Fibroblast of lung (primary cell): ENCODE measurements around the gene ZBED5. TPM values are rescaled to one million over a fixed set of nuclear protein-coding genes. Genes with fewer than 3 reads are reported as not detected.
A peak's percentile ranks its signal among the peaks of the same experiment; 100 is the strongest.

Experiments
- DNase-seq, 2 donors: peaks; one replicate each; pipeline versions ENCODE4 v3.0.0 to v3.0.0-alpha.2; 2010; ENCODE audit warnings: low read depth in 2 of 2
- H2AFZ ChIP-seq: 2 replicates; pipeline ENCODE4 v1.5.1; 2012; ENCODE audit warnings: low read length, control low read depth, inconsistent platforms
- H3K27ac ChIP-seq: 2 replicates; pipeline ENCODE4 v1.5.1; 2011; ENCODE audit warnings: low read length, control low read depth; ENCODE audit not compliant: insufficient read depth
- H3K27me3 ChIP-seq: 2 replicates; pipeline ENCODE4 v1.5.1; 2011; ENCODE audit warnings: mild to moderate bottlenecking, low read length; ENCODE audit not compliant: control insufficient read depth, insufficient read depth
- H3K36me3 ChIP-seq: 2 replicates; pipeline ENCODE4 v1.5.1; 2011; ENCODE audit warnings: low read length; ENCODE audit not compliant: control insufficient read depth, insufficient read depth
- H3K4me1 ChIP-seq: 2 replicates; pipeline ENCODE4 v1.5.1; 2011; ENCODE audit warnings: low read length; ENCODE audit not compliant: control insufficient read depth, insufficient read depth; ENCODE audit errors: extremely low read depth
- H3K4me2 ChIP-seq: 2 replicates; pipeline ENCODE4 v1.5.1; 2011; ENCODE audit warnings: low read length, control low read depth; ENCODE audit not compliant: insufficient read depth; ENCODE audit errors: extremely low read depth
- H3K4me3 ChIP-seq, 4 experiments: fragments of 200-600 bp in 1 of 4; sonication (generic) in 1 of 4; replicated peaks in 1 of 4; 2 replicates each; pipeline ENCODE4 v1.5.1; 2011 to 2016; ENCODE audit warnings: low read length in 4 of 4, low read depth in 3 of 4, mild to moderate bottlenecking in 3 of 4, control low read depth in 2 of 4, inconsistent platforms in 1 of 4, mixed read lengths in 1 of 4; ENCODE audit not compliant: insufficient read depth in 1 of 4; ENCODE audit errors: control extremely low read depth in 1 of 4
- H3K79me2 ChIP-seq: 2 replicates; pipeline ENCODE4 v1.5.1; 2012; ENCODE audit warnings: mild to moderate bottlenecking, low read length, inconsistent platforms; ENCODE audit not compliant: control insufficient read depth, insufficient read depth
- H3K9ac ChIP-seq: 2 replicates; pipeline ENCODE4 v1.5.1; 2011; ENCODE audit warnings: mild to moderate bottlenecking, low read length, control low read depth; ENCODE audit not compliant: insufficient read depth
- H3K9me3 ChIP-seq: 2 replicates; pipeline ENCODE4 v1.5.1; 2012; ENCODE audit warnings: low read depth, low read length; ENCODE audit not compliant: control insufficient read depth, insufficient read depth
- H4K20me1 ChIP-seq: 2 replicates; pipeline ENCODE4 v1.5.1; 2011; ENCODE audit warnings: low read length; ENCODE audit not compliant: control insufficient read depth, insufficient read depth; ENCODE audit errors: extremely low read depth
- CTCF ChIP-seq, 2 donors: IDR thresholded peaks in 1 of 2; conservative IDR thresholded peaks in 1 of 2; 1 replicate in 1 of 2; 2 replicates in 1 of 2; pipeline ENCODE4 v1.5.1; 2011 to 2012; ENCODE audit warnings: low read length in 2 of 2, control low read depth in 1 of 2, inconsistent platforms in 1 of 2, low read depth in 1 of 2, mild to moderate bottlenecking in 1 of 2
- EZH2 ChIP-seq: IDR thresholded peaks from 2 replicates; pipeline ENCODE4 v1.5.1; 2012; ENCODE audit warnings: low read length, control low read depth, mild to moderate bottlenecking; ENCODE audit errors: missing control alignments
- polyA plus RNA-seq, 2 donors: library from polyadenylated mRNA; depleted of rRNA in 1 of 2; stranded (reverse) in 1 of 2; unstranded in 1 of 2; fragments of >200 nt; gene quantifications; 2 replicates each; pipeline ENCODE4 v1.2.1, GENCODE V29; 2011 to 2012; ENCODE audit warnings: missing spikeins in 1 of 2
- total RNA-seq: library from RNA; depleted of rRNA; stranded (reverse); fragments of >200 nt; gene quantifications from 2 replicates; pipeline ENCODE4 v1.2.1, GENCODE V29; 2014

ZBED5 gene
- total and polyA plus RNA-seq, 2 donors (not counting 1 experiment from before 2014, with no cell fraction given), result 29.4 to 61.3 TPM

DNA sequence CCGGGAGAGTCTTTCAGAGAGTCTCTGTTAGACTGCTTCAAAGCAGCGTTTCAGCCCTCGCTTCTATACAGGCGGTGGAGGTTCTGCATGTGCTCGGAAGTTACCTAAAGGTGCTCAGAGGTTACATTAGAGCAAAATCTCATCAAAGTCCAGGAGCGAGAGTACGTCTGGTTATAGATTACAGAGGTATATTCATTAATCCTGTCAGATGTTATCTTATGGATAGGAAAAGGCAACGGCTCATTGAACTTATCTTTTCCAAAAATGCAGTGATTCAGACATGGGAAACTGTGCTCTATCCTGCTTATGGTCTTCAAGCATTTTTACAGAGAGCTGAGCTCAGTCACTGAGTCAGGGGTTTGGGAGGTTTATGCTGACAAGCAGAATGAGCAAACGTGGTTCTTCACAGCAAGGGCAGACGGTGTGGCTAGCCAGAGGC, 9.1 kb upstream of the ZBED5 start:
- Histone ChIP-seq H3K4me2 (no peak overlapping the region), H3K79me2 (no peaks in the 10 kb centered on the region), H3K27ac (no peak overlapping the region), H4K20me1 (no peaks in the 10 kb centered on the region), H3K4me3 (no peak overlapping the region), H3K36me3 (no peaks in the 10 kb centered on the region), H3K4me1 (peaks cover 4% of the 10 kb centered on the region), H3K9ac (no peak overlapping the region), H3K27me3 (no peaks in the 10 kb centered on the region), H2AFZ (no peak overlapping the region), H3K9me3 (no peaks in the 10 kb centered on the region)
- peak; percentile 66 to 94 for DNase-seq
- TF ChIP-seq CTCF (conservative IDR thresholded peaks at IDR 0.05 in 1 of 2, IDR thresholded peaks at IDR 0.05 in 1 of 2; ENCODE audit: low read depth in 1 of 2, low read length in 2 of 2) (no peak), EZH2 (no peak)

DNA sequence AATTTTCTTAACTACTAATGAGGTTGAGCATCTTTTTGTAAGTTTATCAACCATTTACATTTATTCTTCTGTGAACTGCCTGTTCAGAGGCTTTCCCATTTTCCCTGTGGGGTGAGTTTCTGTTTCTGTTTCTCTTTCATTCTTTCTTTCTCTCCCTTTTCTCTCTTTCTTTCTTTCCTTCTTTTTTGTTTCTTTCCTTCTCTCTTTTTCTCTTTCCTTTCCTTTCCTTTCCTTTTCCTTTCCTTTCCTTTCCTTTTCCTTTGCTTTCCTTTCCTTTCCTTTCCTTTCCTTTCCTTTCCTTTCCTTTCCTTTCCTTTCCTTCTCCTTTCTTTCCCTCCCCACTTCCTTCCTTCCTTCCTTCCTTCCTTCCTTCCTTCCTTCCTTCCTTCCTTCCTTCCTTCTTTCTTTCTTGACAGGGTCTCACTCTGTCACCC, 8.0 kb upstream of the ZBED5 start:
- H3K9me3 ChIP-seq, result no peaks in the 10 kb centered on the region
- H3K4me2 ChIP-seq, result no peak overlapping the region
- H3K4me3 ChIP-seq, result no peak overlapping the region
- H3K9ac ChIP-seq, result no peak overlapping the region
- H3K79me2 ChIP-seq, result peaks cover 2% of the 10 kb centered on the region
- no peak for TF ChIP-seq CTCF (conservative IDR thresholded peaks at IDR 0.05 in 1 of 2, IDR thresholded peaks at IDR 0.05 in 1 of 2; ENCODE audit: low read depth in 1 of 2, low read length in 2 of 2)
- no peak for TF ChIP-seq EZH2
- H3K27me3 ChIP-seq, result no peaks in the 10 kb centered on the region
- H3K36me3 ChIP-seq, result no peaks in the 10 kb centered on the region
- peaks cover 4% of the 10 kb centered on the region for H3K4me1 ChIP-seq
- H3K27ac ChIP-seq, result no peak overlapping the region
- no peaks in the 10 kb centered on the region for H4K20me1 ChIP-seq
- no peak overlapping the region for H2AFZ ChIP-seq
- DNase-seq, result no peak

DNA sequence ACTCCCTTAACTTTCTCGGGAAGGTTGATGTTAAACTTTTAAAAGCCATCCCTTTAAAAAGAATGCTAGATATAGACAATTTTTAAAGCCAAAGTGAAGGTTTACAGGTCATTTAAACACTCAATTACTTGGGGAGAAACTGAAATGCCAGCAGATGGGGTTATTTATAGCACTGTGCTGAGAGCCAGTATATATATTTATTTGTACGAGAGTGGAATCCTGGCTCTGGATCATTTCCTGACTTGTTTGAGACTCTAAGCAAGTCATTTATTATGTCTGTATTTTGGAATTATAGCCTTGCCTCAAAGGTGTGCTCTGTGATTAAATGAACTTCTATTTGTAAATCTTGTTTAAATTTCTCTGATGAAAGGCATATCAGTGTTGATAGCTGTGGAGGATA, 6.8 kb upstream of the ZBED5 start:
- H4K20me1 ChIP-seq, result no peaks in the 10 kb centered on the region
- H3K36me3 ChIP-seq, result no peaks in the 10 kb centered on the region
- no peak overlapping the region for H3K27ac ChIP-seq
- H3K9ac ChIP-seq, result no peak overlapping the region
- DNase-seq, result peak; percentile 55 to 62
- no peaks in the 10 kb centered on the region for H3K9me3 ChIP-seq
- H3K4me1 ChIP-seq, result peaks cover 6% of the 10 kb centered on the region
- no peak overlapping the region for H3K4me3 ChIP-seq
- no peak overlapping the region for H2AFZ ChIP-seq
- TF ChIP-seq CTCF (conservative IDR thresholded peaks at IDR 0.05 in 1 of 2, IDR thresholded peaks at IDR 0.05 in 1 of 2; ENCODE audit: low read depth in 1 of 2, low read length in 2 of 2) (no peak), EZH2 (no peak)
- peaks cover 11% of the 10 kb centered on the region for H3K79me2 ChIP-seq
- peak overlapping the region; percentile 7 for H3K4me2 ChIP-seq
- no peaks in the 10 kb centered on the region for H3K27me3 ChIP-seq
